HepG2 (cell line): ENCODE measurements around the gene RBM3.

Experiments used
- JUN ChIP-seq: sonication (generic); formaldehyde crosslinking; IDR thresholded peaks from 2 replicates; pipeline ENCODE4 v1.4.0; 2020; ENCODE audit warnings: mild to moderate bottlenecking, missing genetic modification reagents
- TCF12 ChIP-seq, 2 experiments: fragments of 450-650 bp in 1 of 2; sonication (generic) in 1 of 2; formaldehyde crosslinking in 1 of 2; IDR thresholded peaks; 2 replicates each; pipeline versions ENCODE4 v1.6.1 to v1.8.0; 2017 to 2022; ENCODE audit warnings: antibody characterized with exemption in 1 of 2, mild to moderate bottlenecking in 1 of 2, missing genetic modification reagents in 1 of 2, moderate library complexity in 1 of 2
- ZBTB10 ChIP-seq: sonication (generic); formaldehyde crosslinking; IDR thresholded peaks from 2 replicates; pipeline ENCODE4 v1.4.0; 2020; ENCODE audit warnings: missing genetic modification reagents, borderline replicate concordance
- ZFYVE20 ChIP-seq: sonication (generic); formaldehyde crosslinking; IDR thresholded peaks from 2 replicates; pipeline ENCODE4 v1.8.0; 2023; ENCODE audit warnings: low read depth, mild to moderate bottlenecking, moderate library complexity, missing genetic modification reagents, borderline replicate concordance
- ZNF407 ChIP-seq: sonication (generic); formaldehyde crosslinking; IDR thresholded peaks from one replicate; pipeline ENCODE4 v1.5.1; 2020; ENCODE audit warnings: mild to moderate bottlenecking, missing genetic modification reagents; ENCODE audit errors: not compliant biosample characterization

- no peak for TF ChIP-seq ZBTB10 (CRISPR knock-in tag)
- no peak for TF ChIP-seq ZNF407 (CRISPR knock-in tag)
- no peak for TF ChIP-seq JUN (CRISPR knock-in tag)
- no peak for TF ChIP-seq ZFYVE20 (CRISPR knock-in tag)
- TF ChIP-seq TCF12 (IDR thresholded peaks at IDR 0.05): no peak
- TF ChIP-seq TCF12 (CRISPR knock-in tag; IDR thresholded peaks at IDR 0.05): no peak
Measured at GRCh38 chrX:48595929-48596328, 21.6 kb downstream of the RBM3 start.
